ENCODE measurements around the gene MAEL.

MAEL gene

DNA sequence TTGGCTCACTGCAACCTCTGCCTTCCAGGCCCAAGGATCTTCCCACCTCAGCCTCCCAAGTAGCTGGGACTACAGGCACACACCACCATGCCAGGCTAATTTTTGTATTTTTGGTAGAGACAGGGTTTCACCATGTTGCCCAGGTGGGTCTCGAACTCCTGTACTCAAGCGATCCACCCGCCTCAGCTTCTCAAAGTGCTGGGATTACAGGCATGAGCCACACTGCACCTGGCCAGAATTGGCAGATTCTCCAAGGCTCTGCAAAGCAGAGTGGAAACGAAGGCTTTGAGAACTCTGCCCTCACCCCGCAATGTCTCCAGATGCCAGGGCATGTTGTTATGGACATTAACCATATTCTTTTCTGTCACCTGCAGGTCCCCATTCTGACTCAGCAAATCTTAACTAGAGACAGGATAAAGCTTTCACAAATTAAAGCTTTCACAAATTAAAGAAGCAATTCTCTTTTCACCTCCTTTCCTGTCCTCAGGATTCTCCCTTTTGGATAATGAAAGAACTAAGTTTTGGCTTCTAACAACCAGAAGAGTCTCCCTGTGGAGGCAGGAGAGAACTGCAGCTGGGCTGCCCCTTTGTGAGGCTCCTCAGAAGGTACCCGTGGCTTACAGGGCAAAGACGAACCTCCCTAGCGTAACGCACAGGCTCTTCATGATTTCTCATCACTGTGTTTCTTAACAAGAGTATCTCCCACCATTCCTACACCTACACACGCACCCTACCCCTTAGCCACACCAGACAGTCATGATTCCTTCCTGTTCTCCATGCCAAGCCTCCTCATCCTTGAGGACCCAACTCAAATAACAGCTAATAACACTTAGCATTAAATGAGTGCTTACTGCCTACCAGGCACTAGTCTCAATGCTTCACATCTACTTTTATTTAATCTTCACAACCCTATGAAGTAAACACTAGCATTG, 71.3 kb downstream of the MAEL start:
- no peak overlapping the region for H3K27ac ChIP-seq (ENCODE audit: low read length)
- H3K9me3 ChIP-seq (ENCODE audit: insufficient read depth, low read length) = no peaks in the 10 kb centered on the region
- peaks cover 21% of the 10 kb centered on the region for H3K4me1 ChIP-seq (ENCODE audit: low read length)
- H3K4me3 ChIP-seq (ENCODE audit: low read length) = no peak overlapping the region
- no peaks in the 10 kb centered on the region for H3K27me3 ChIP-seq (ENCODE audit: low read depth, low read length)
- H3K36me3 ChIP-seq (replicated peaks; ENCODE audit: low read depth, low read length) = no peaks in the 10 kb centered on the region
- peak overlapping the region; percentile 30 for H3K4me2 ChIP-seq (ENCODE audit: low read length)
- no peak overlapping the region for H3K9ac ChIP-seq (ENCODE audit: low read length)
- H3K79me2 ChIP-seq (ENCODE audit: low read length) = no peaks in the 10 kb centered on the region
- H2AFZ ChIP-seq (ENCODE audit: low read depth, low read length) = peak overlapping the region; percentile 66; the same call in 1 of the 2 replicates
- TF ChIP-seq EZH2phosphoT487 (IDR thresholded peaks at IDR 0.05; ENCODE audit: low read depth) = no peak
- TF ChIP-seq, protein P1, sequence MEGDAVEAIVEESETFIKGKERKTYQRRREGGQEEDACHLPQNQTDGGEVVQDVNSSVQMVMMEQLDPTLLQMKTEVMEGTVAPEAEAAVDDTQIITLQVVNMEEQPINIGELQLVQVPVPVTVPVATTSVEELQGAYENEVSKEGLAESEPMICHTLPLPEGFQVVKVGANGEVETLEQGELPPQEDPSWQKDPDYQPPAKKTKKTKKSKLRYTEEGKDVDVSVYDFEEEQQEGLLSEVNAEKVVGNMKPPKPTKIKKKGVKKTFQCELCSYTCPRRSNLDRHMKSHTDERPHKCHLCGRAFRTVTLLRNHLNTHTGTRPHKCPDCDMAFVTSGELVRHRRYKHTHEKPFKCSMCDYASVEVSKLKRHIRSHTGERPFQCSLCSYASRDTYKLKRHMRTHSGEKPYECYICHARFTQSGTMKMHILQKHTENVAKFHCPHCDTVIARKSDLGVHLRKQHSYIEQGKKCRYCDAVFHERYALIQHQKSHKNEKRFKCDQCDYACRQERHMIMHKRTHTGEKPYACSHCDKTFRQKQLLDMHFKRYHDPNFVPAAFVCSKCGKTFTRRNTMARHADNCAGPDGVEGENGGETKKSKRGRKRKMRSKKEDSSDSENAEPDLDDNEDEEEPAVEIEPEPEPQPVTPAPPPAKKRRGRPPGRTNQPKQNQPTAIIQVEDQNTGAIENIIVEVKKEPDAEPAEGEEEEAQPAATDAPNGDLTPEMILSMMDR (IDR thresholded peaks at IDR 0.05; ENCODE audit: low read depth, low read length) = no peak
- H4K20me1 ChIP-seq (ENCODE audit: insufficient read depth, low read length) = no peaks in the 10 kb centered on the region

- Histone ChIP-seq H2AFZ (ENCODE audit: low read depth, low read length) (no peak overlapping the region), H3K4me1 (ENCODE audit: low read length) (peaks cover 21% of the 10 kb centered on the region), H3K27ac (ENCODE audit: low read length) (no peak overlapping the region), H3K9me3 (ENCODE audit: insufficient read depth, low read length) (no peaks in the 10 kb centered on the region), H3K27me3 (ENCODE audit: low read depth, low read length) (no peaks in the 10 kb centered on the region), H3K9ac (ENCODE audit: low read length) (no peak overlapping the region), H4K20me1 (ENCODE audit: insufficient read depth, low read length) (no peaks in the 10 kb centered on the region), H3K36me3 (replicated peaks; ENCODE audit: low read depth, low read length) (no peaks in the 10 kb centered on the region), H3K4me2 (ENCODE audit: low read length) (no peak overlapping the region), H3K79me2 (ENCODE audit: low read length) (no peaks in the 10 kb centered on the region), H3K4me3 (ENCODE audit: low read length) (no peak overlapping the region)
- TF ChIP-seq, protein P1 (IDR thresholded peaks at IDR 0.05; ENCODE audit: low read depth, low read length) = no peak
- TF ChIP-seq EZH2phosphoT487 (IDR thresholded peaks at IDR 0.05; ENCODE audit: low read depth) = no peak
These were observed 72.0 kb downstream of the MAEL start for GRCh38 chr1:167061073-167061464.

DNA sequence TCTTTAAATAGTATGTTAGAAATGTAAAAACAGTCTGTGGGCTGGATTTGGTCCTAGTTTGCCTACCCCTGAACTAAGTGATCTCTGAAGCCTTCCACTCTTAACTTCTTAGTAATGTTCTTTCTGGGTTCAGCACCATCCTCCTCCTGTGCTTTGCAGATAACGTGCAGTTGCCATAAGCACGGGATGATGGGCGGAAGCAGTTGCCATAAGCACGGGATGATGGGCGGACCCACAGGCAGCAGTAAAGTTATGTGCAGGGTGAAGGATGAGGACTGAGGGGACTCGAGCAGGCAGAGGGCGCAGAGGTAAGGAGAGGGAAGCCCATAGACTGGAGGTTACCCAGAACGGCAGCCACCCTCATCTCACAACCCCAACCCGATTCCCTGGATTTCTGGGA, 75.5 kb downstream of the MAEL start:
- no peaks in the 10 kb centered on the region for H3K36me3 ChIP-seq (replicated peaks; ENCODE audit: low read depth, low read length)
- H3K4me3 ChIP-seq (ENCODE audit: low read length) = no peak overlapping the region
- no peak overlapping the region for H3K27ac ChIP-seq (ENCODE audit: low read length)
- H3K9ac ChIP-seq (ENCODE audit: low read length) = no peak overlapping the region
- TF ChIP-seq, protein P1 (IDR thresholded peaks at IDR 0.05; ENCODE audit: low read depth, low read length) = no peak
- TF ChIP-seq EZH2phosphoT487 (IDR thresholded peaks at IDR 0.05; ENCODE audit: low read depth) = no peak
- no peak overlapping the region for H3K4me2 ChIP-seq (ENCODE audit: low read length)
- peaks cover 9% of the 10 kb centered on the region for H3K4me1 ChIP-seq (ENCODE audit: low read length)
- no peaks in the 10 kb centered on the region for H4K20me1 ChIP-seq (ENCODE audit: insufficient read depth, low read length)
- no peak overlapping the region for H2AFZ ChIP-seq (ENCODE audit: low read depth, low read length)
- H3K27me3 ChIP-seq (ENCODE audit: low read depth, low read length) = peaks cover 7% of the 10 kb centered on the region
- no peaks in the 10 kb centered on the region for H3K9me3 ChIP-seq (ENCODE audit: insufficient read depth, low read length)
- no peaks in the 10 kb centered on the region for H3K79me2 ChIP-seq (ENCODE audit: low read length)

GRCh38 chr1:167065471-167065870, 76.4 kb downstream of the MAEL start:
- Histone ChIP-seq H4K20me1 (ENCODE audit: insufficient read depth, low read length) (no peaks in the 10 kb centered on the region), H3K36me3 (replicated peaks; ENCODE audit: low read depth, low read length) (no peaks in the 10 kb centered on the region), H3K79me2 (ENCODE audit: low read length) (no peaks in the 10 kb centered on the region), H3K4me2 (ENCODE audit: low read length) (no peak overlapping the region), H3K9me3 (ENCODE audit: insufficient read depth, low read length) (no peaks in the 10 kb centered on the region), H2AFZ (ENCODE audit: low read depth, low read length) (no peak overlapping the region), H3K27me3 (ENCODE audit: low read depth, low read length) (peaks cover 16% of the 10 kb centered on the region), H3K4me1 (ENCODE audit: low read length) (peaks cover 6% of the 10 kb centered on the region), H3K9ac (ENCODE audit: low read length) (no peak overlapping the region), H3K4me3 (ENCODE audit: low read length) (no peak overlapping the region), H3K27ac (ENCODE audit: low read length) (no peak overlapping the region)
- no peak for TF ChIP-seq EZH2phosphoT487 (IDR thresholded peaks at IDR 0.05; ENCODE audit: low read depth)
- TF ChIP-seq, protein P1 (IDR thresholded peaks at IDR 0.05; ENCODE audit: low read depth, low read length) = no peak

All from OCI-LY3 (cell line).